HG03196 (cell line): ENCODE results near the gene REC114.

Source experiments
- ATAC-seq: cut with Tn5 transposase; IDR thresholded peaks from one replicate; pipeline ENCODE4 v1.9.1; 2021; ENCODE audit not compliant: unreplicated experiment

REC114 gene

GRCh38 chr15:73601451-73602445 is 158.8 kb downstream of the REC114 start:
- no peak for ATAC-seq

GRCh38 chr15:73602446-73602843 is 159.5 kb downstream of the REC114 start:
- no peak for ATAC-seq

GRCh38 chr15:73602992-73603391 is 160.0 kb downstream of the REC114 start:
- ATAC-seq, result no peak

GRCh38 chr15:73604477-73604876 is 161.5 kb downstream of the REC114 start:
- ATAC-seq, result no peak

- no peak for ATAC-seq
Observed at GRCh38 chr15:73605759-73606436, 162.9 kb downstream of the REC114 start.

GRCh38 chr15:73607405-73607804 is 164.4 kb downstream of the REC114 start:
- ATAC-seq, result no peak

- no peak for ATAC-seq
Observed at GRCh38 chr15:73607843-73608242, 164.9 kb downstream of the REC114 start.

GRCh38 chr15:73608475-73608874 is 165.5 kb downstream of the REC114 start:
- no peak for ATAC-seq

GRCh38 chr15:73608941-73609340 is 166.0 kb downstream of the REC114 start:
- ATAC-seq, result no peak
